HG03378 (cell line): ENCODE data around the gene CBFA2T2.
A peak's percentile ranks its signal among the peaks of the same experiment; 100 is the strongest.

Experiments used
- ATAC-seq: cut with Tn5 transposase; IDR thresholded peaks from one replicate; pipeline ENCODE4 v1.9.1; 2021; ENCODE audit warnings: mild to moderate bottlenecking, moderate library complexity; ENCODE audit not compliant: unreplicated experiment

CBFA2T2 gene

GRCh38 chr20:33663161-33664084 is 173.5 kb downstream of the CBFA2T2 start:
- ATAC-seq: no peak

GRCh38 chr20:33664085-33664761 is 174.3 kb downstream of the CBFA2T2 start:
- ATAC-seq: no peak

GRCh38 chr20:33664762-33665144 is 174.9 kb downstream of the CBFA2T2 start:
- no peak for ATAC-seq

GRCh38 chr20:33666293-33667244 is 176.7 kb downstream of the CBFA2T2 start, which contains the start of gene ACTL10:
ACTL10 (plus strand) TSS chr20:33666943; CDS start chr20:33667498, 555 bp downstream.
- peak; percentile 57 for ATAC-seq

GRCh38 chr20:33667245-33667675 is 177.4 kb downstream of the CBFA2T2 start:
- no peak for ATAC-seq

GRCh38 chr20:33667676-33668465 is 178.0 kb downstream of the CBFA2T2 start:
- no peak for ATAC-seq

- no peak for ATAC-seq
These were observed 178.7 kb downstream of the CBFA2T2 start for GRCh38 chr20:33668466-33669155.

- no peak for ATAC-seq
These were observed 179.3 kb downstream of the CBFA2T2 start for GRCh38 chr20:33669224-33669623.

- no peak for ATAC-seq
These were observed 180.2 kb downstream of the CBFA2T2 start for GRCh38 chr20:33669873-33670640.

GRCh38 chr20:33670715-33671499 is 181.0 kb downstream of the CBFA2T2 start:
- no peak for ATAC-seq

- ATAC-seq: no peak
These were observed 181.8 kb downstream of the CBFA2T2 start for GRCh38 chr20:33671573-33672288.

- no peak for ATAC-seq
These were observed 182.7 kb downstream of the CBFA2T2 start for GRCh38 chr20:33672426-33673113.

GRCh38 chr20:33673114-33673409 is 183.2 kb downstream of the CBFA2T2 start:
- no peak for ATAC-seq

- no peak for ATAC-seq
These were observed 183.8 kb downstream of the CBFA2T2 start for GRCh38 chr20:33673410-33674293.

- no peak for ATAC-seq
These were observed 184.6 kb downstream of the CBFA2T2 start, which contains the start of gene NECAB3 for GRCh38 chr20:33674294-33675135. NECAB3 (minus strand) TSS chr20:33674428; CDS start chr20:33674352, 76 bp downstream.
